D721Med (cell line): ENCODE measurements around the gene IRAK1.

Experiments
- DNase-seq: peaks from one replicate; pipeline ENCODE4 v3.0.0; 2011; ENCODE audit warnings: low spot score; ENCODE audit not compliant: insufficient read length
- FAIRE-seq: peaks from 2 replicates; lab custom pipeline; 2011; peaks lifted over from hg19 to GRCh38; lab: Jason Lieb, UNC
- TF ChIP-seq, protein P1 (sequence below): IDR thresholded peaks from 2 replicates; pipeline ENCODE4 v1.5.1; 2012; ENCODE audit warnings: mild to moderate bottlenecking, control low read depth; ENCODE audit not compliant: insufficient read depth; ENCODE audit errors: missing control alignments

Gene IRAK1

DNA sequence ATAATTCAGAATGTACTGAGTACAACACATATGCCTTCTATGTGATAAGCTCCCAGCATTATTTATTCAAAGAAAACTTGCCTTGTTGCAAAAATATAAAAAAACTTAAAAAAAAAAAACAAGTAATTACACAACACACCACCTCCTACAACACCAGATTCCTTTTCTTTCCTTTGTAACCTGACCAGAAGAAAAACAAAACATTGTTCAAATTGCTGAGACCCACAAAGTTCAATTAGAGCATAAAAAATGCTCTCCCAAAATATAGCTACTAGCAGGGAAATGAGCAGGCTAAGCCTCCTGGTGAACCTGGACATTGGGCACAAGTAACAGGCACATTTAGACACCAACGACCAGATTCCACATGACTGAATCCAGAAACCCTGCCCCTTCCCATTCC is 39.5 kb upstream of the IRAK1 start:
- TF ChIP-seq, protein P1, sequence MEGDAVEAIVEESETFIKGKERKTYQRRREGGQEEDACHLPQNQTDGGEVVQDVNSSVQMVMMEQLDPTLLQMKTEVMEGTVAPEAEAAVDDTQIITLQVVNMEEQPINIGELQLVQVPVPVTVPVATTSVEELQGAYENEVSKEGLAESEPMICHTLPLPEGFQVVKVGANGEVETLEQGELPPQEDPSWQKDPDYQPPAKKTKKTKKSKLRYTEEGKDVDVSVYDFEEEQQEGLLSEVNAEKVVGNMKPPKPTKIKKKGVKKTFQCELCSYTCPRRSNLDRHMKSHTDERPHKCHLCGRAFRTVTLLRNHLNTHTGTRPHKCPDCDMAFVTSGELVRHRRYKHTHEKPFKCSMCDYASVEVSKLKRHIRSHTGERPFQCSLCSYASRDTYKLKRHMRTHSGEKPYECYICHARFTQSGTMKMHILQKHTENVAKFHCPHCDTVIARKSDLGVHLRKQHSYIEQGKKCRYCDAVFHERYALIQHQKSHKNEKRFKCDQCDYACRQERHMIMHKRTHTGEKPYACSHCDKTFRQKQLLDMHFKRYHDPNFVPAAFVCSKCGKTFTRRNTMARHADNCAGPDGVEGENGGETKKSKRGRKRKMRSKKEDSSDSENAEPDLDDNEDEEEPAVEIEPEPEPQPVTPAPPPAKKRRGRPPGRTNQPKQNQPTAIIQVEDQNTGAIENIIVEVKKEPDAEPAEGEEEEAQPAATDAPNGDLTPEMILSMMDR: no peak
- FAIRE-seq (no peak), DNase-seq (no peak)

GRCh38 chrX:154058214-154058997 is 38.7 kb upstream of the IRAK1 start:
- DNase-seq: no peak
- FAIRE-seq: no peak
- TF ChIP-seq, protein P1: no peak

DNA sequence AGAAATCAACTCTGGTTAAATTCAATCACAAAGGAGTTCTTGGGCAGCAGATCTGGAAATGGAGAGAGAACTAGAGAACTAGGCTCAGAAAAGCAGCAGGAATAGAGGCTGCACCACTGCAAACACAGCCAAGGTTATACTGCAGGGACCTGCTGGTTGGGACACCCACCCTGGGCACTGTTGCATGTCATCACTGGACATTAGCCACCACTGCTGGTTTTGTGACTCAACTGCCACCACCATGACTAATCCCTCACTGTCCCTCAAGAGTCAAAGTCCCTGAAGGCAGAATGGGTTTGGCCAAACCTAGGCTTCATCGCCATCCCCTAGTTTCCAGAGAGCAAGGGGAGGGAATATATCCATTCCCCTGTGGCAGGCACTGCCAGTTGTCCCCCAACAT is 38.1 kb upstream of the IRAK1 start:
- TF ChIP-seq, protein P1: no peak
- DNase-seq (no peak), FAIRE-seq (no peak)

- DNase-seq (no peak), FAIRE-seq (no peak)
- TF ChIP-seq, protein P1: no peak
Measured at GRCh38 chrX:154056770-154057241, 37.1 kb upstream of the IRAK1 start.

GRCh38 chrX:154051201-154051810 is 31.6 kb upstream of the IRAK1 start:
- TF ChIP-seq, protein P1: peak; percentile 54
- no peak for DNase-seq
- peak; percentile 16 for FAIRE-seq

DNA sequence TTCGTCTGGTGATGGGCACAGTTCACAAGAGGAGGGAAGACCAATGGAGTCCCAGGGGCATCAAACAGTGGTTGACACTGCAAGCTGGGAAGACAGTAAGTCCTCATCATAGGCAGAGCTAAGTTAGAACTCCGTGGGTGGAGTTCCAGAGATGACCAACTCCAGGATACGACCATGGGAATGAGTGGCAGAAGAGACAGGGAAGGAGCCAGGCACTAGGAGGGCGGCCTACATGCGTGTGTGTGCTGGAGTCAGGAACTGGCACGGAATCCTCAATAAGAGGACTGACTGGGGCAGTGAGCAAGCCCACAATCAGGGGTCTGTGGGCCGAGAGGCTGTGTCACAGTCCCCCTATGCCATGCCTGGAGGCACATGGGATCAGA is 30.4 kb upstream of the IRAK1 start:
- FAIRE-seq (no peak), DNase-seq (no peak)
- TF ChIP-seq, protein P1: no peak
